GM23338 (cell line): ENCODE measurements around the gene COL4A1. TPM values are rescaled to one million over a fixed set of nuclear protein-coding genes. Genes with fewer than 3 reads are reported as not detected.

Experiments used
- ATAC-seq: fragments of 200-7000 bp; cut with Tn5 transposase; 3 replicates; pipeline ENCODE4 v1.9.1; 2020
- DNase-seq: peaks from one replicate; pipeline ENCODE4 v3.0.0-alpha.2; 2015; ENCODE audit warnings: low spot score
- H2AFZ ChIP-seq: fragments of 200-600 bp; sonication (generic); 2 replicates; pipeline ENCODE4 v1.8.0; 2016; ENCODE audit warnings: antibody characterized with exemption, mild to moderate bottlenecking, moderate library complexity
- H3F3A ChIP-seq: fragments of 200-600 bp; sonication (generic); replicated peaks from 2 replicates; pipeline ENCODE4 v1.8.0; 2017; ENCODE audit warnings: antibody characterized with exemption, mixed run types, low read depth
- H3K27ac ChIP-seq: fragments of 200-600 bp; sonication (generic); 2 replicates; pipeline ENCODE4 v1.6.1; 2016; ENCODE audit warnings: low read depth
- H3K27me3 ChIP-seq: fragments of 200-600 bp; sonication (generic); 2 replicates; pipeline ENCODE4 v1.8.0; 2016; ENCODE audit warnings: mild to moderate bottlenecking, mixed run types, moderate library complexity; ENCODE audit not compliant: insufficient read depth
- H3K36me3 ChIP-seq: fragments of 200-600 bp; sonication (generic); 2 replicates; pipeline ENCODE4 v1.8.0; 2016; ENCODE audit warnings: mild to moderate bottlenecking; ENCODE audit not compliant: insufficient read depth
- H3K4me1 ChIP-seq: fragments of 200-600 bp; sonication (generic); 2 replicates; pipeline ENCODE4 v1.8.0; 2016; ENCODE audit warnings: mild to moderate bottlenecking, moderate library complexity; ENCODE audit not compliant: insufficient read depth
- H3K4me2 ChIP-seq: fragments of 200-600 bp; sonication (generic); 2 replicates; pipeline ENCODE4 v1.7.1; 2017; ENCODE audit warnings: mixed run types
- H3K4me3 ChIP-seq: fragments of 200-600 bp; sonication (generic); 2 replicates; pipeline ENCODE4 v1.6.1; 2016; ENCODE audit warnings: mixed run types
- H3K79me2 ChIP-seq: fragments of 200-600 bp; sonication (generic); replicated peaks from 2 replicates; pipeline ENCODE4 v1.8.0; 2017; ENCODE audit warnings: mild to moderate bottlenecking; ENCODE audit not compliant: insufficient read depth
- H3K9me2 ChIP-seq: fragments of 200-600 bp; sonication (generic); 2 replicates; pipeline ENCODE4 v1.8.0; 2017; ENCODE audit not compliant: insufficient read depth
- H4K20me1 ChIP-seq: fragments of 200-600 bp; sonication (generic); replicated peaks from 2 replicates; pipeline ENCODE4 v1.8.0; 2017; ENCODE audit warnings: mild to moderate bottlenecking; ENCODE audit not compliant: insufficient read depth
- H3K27ac Mint-ChIP-seq: 2 replicates; pipeline ENCODE4 v1.8.0; 2020; ENCODE audit warnings: inconsistent platforms, mild to moderate bottlenecking, moderate library complexity, mixed read lengths
- H3K27me3 Mint-ChIP-seq: 3 replicates; pipeline ENCODE4 v1.8.0; 2022; ENCODE audit warnings: low read depth, mild to moderate bottlenecking, moderate library complexity, mixed read lengths, inconsistent platforms; ENCODE audit not compliant: insufficient read depth, poor library complexity
- H3K36me3 Mint-ChIP-seq: 3 replicates; pipeline ENCODE4 v1.8.0; 2021; ENCODE audit warnings: low read depth, mild to moderate bottlenecking, inconsistent platforms, moderate library complexity, mixed read lengths
- H3K4me1 Mint-ChIP-seq: 3 replicates; pipeline ENCODE4 v1.8.0; 2020; ENCODE audit warnings: mild to moderate bottlenecking, inconsistent platforms, mixed read lengths
- H3K4me3 Mint-ChIP-seq: 3 replicates; pipeline ENCODE4 v1.8.0; 2021; ENCODE audit warnings: moderate library complexity, mild to moderate bottlenecking, inconsistent platforms, mixed read lengths
- H3K9me3 Mint-ChIP-seq: 3 replicates; pipeline ENCODE4 v1.8.0; 2020; ENCODE audit warnings: moderate library complexity, mild to moderate bottlenecking, inconsistent platforms, mixed read lengths
- CREB1 ChIP-seq: fragments of 250-450 bp; sonication (Bioruptor Pico); IDR thresholded peaks from 2 replicates; pipeline ENCODE4 v1.5.0; 2020; ENCODE audit warnings: low read depth, mild to moderate bottlenecking, moderate library complexity
- CTCF ChIP-seq, 2 experiments: fragments of 200-600 bp in 1 of 2; sonication (generic) in 1 of 2; conservative IDR thresholded peaks; 2 replicates each; pipeline versions ENCODE4 v1.5.1 to v1.6.1; 2016 to 2017; ENCODE audit warnings: antibody characterized with exemption in 2 of 2, low read depth in 2 of 2, mild to moderate bottlenecking in 2 of 2, moderate library complexity in 1 of 2
- ETS1 ChIP-seq: IDR thresholded peaks from 2 replicates; pipeline ENCODE4 v1.6.1; 2016; ENCODE audit warnings: antibody characterized with exemption
- EZH2 ChIP-seq: fragments of 200-600 bp; sonication (generic); IDR thresholded peaks from one replicate; pipeline ENCODE4 v1.8.0; 2017; ENCODE audit warnings: antibody characterized with exemption, mild to moderate bottlenecking, low read depth; ENCODE audit not compliant: unreplicated experiment
- EZH2phosphoT487 ChIP-seq: fragments of 200-600 bp; sonication (generic); IDR thresholded peaks from one replicate; pipeline ENCODE4 v1.8.1; 2018; ENCODE audit warnings: antibody characterized with exemption; ENCODE audit not compliant: unreplicated experiment
- JUNB ChIP-seq: IDR thresholded peaks from one replicate; pipeline ENCODE4 v1.6.1; 2016; ENCODE audit warnings: antibody characterized with exemption; ENCODE audit not compliant: unreplicated experiment
- NANOG ChIP-seq: IDR thresholded peaks from 2 replicates; pipeline ENCODE4 v1.6.1; 2016; ENCODE audit warnings: antibody characterized with exemption, borderline replicate concordance
- POLR2AphosphoS5 ChIP-seq: IDR thresholded peaks from 2 replicates; pipeline ENCODE4 v1.6.1; 2016; ENCODE audit warnings: antibody characterized with exemption, low read depth
- REST ChIP-seq: IDR thresholded peaks from one replicate; pipeline ENCODE4 v1.6.1; 2018; ENCODE audit warnings: antibody characterized with exemption; ENCODE audit not compliant: unreplicated experiment
- STAT1 ChIP-seq: IDR thresholded peaks from one replicate; pipeline ENCODE4 v1.6.1; 2016; ENCODE audit warnings: antibody characterized with exemption; ENCODE audit not compliant: unreplicated experiment
- ZNF114 ChIP-seq: fragments of 250-450 bp; sonication (Bioruptor Pico); IDR thresholded peaks from 2 replicates; pipeline ENCODE4 v1.5.0; 2020; ENCODE audit warnings: mild to moderate bottlenecking, moderate library complexity
- ZNF331 ChIP-seq: fragments of 250-450 bp; sonication (Bioruptor Pico); IDR thresholded peaks from 2 replicates; pipeline ENCODE4 v1.5.0; 2020; ENCODE audit warnings: low read depth, mild to moderate bottlenecking, moderate library complexity
- ZNF462 ChIP-seq: fragments of 250-450 bp; sonication (Bioruptor Pico); IDR thresholded peaks from 2 replicates; pipeline ENCODE4 v1.5.0; 2020; ENCODE audit warnings: mild to moderate bottlenecking, moderate library complexity
- polyA plus RNA-seq: library from polyadenylated mRNA; unstranded; fragments of >200 nt; fragmentation: Nextera tagmentation; extraction: Ambion mirVana; gene quantifications from 2 replicates; pipeline ENCODE4 v1.2.1, GENCODE V29; 2016
- total RNA-seq: library from RNA; depleted of rRNA; stranded (reverse); fragments of >200 nt; shearing (Covaris generic); gene quantifications from 2 replicates; pipeline ENCODE4 v1.2.3, GENCODE V29; 2014

The COL4A1 gene
- total and polyA plus RNA-seq, 2 experiments from 2014 or later, result 39.1 to 110 TPM

GRCh38 chr13:110206996-110207395 is 100.0 kb downstream of the COL4A1 start:
- Histone ChIP-seq H3K79me2 (no peaks in the 10 kb centered on the region), H3K27me3 (no peaks in the 10 kb centered on the region), H3K9me2 (no peaks in the 10 kb centered on the region), H2AFZ (no peak overlapping the region), H3K4me2 (no peak overlapping the region), H3F3A (no peaks in the 10 kb centered on the region), H3K4me1 (no peaks in the 10 kb centered on the region), H4K20me1 (no peaks in the 10 kb centered on the region), H3K4me3 (no peak overlapping the region), H3K36me3 (peaks cover 12% of the 10 kb centered on the region; the same call in 1 of the 2 replicates), H3K27ac (no peak overlapping the region)
- no peak for ATAC-seq
- no peak for TF ChIP-seq ZNF331 (CRISPR knock-in tag)
- TF ChIP-seq ETS1, result no peak
- TF ChIP-seq NANOG, result no peak
- TF ChIP-seq JUNB, result no peak
- TF ChIP-seq ZNF114, result no peak
- TF ChIP-seq CTCF (conservative IDR thresholded peaks at IDR 0.05; ENCODE audit: low read depth in 2 of 2), result no peak
- TF ChIP-seq EZH2, result no peak
- TF ChIP-seq EZH2phosphoT487, result no peak
- TF ChIP-seq POLR2AphosphoS5, result no peak
- TF ChIP-seq REST, result no peak
- no peak for TF ChIP-seq CREB1 (CRISPR knock-in tag)
- no peak for TF ChIP-seq STAT1
- TF ChIP-seq ZNF462 (CRISPR knock-in tag), result no peak
- Mint-ChIP-seq H3K36me3 (no peaks in the 10 kb centered on the region; the same call in 1 of the 3 replicates), H3K9me3 (no peaks in the 10 kb centered on the region), H3K27ac (no peak overlapping the region), H3K4me3 (no peak overlapping the region), H3K4me1 (no peaks in the 10 kb centered on the region), H3K27me3 (peaks cover 5% of the 10 kb centered on the region)
- DNase-seq, result no peak
